Measurements from ENCODE around the gene CXCL8. TPM values are rescaled to one million over a fixed set of nuclear protein-coding genes. Genes with fewer than 3 reads are reported as not detected.

CXCL8 gene
- total RNA-seq, 1 donor, result 5.8 TPM

DNA sequence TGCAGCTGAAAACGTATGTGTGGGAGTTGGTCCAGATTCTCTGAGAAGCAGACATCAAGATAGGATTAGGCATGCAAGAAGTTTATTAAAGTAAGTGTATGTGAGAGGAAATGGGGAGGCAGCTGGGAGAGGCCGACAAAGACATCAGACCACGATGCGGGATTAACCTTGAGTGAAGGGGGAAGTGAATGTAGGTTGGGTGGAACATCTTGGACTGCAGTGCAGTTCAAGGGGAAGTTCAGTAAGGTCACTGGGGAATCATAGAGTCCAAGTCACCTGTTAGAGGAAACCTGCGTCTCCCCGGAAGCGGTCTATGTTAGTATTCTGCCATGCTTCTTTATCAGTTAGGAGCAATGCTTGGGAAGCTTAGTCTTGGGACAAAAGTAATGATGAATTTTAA lies 22.0 kb downstream of the CXCL8 start:
- no peaks in the 10 kb centered on the region for H3K4me1 ChIP-seq (ENCODE audit: insufficient read depth, low read length)
- no peak overlapping the region for H3K4me3 ChIP-seq (ENCODE audit: insufficient read depth, low read length)
- H3K9me3 ChIP-seq (ENCODE audit: low read depth, low read length), result no peaks in the 10 kb centered on the region
- no peak overlapping the region for H3K27ac ChIP-seq (ENCODE audit: low read depth, low read length)
- no peak for DNase-seq (ENCODE audit: insufficient read length, low spot score, missing footprints)
- TF ChIP-seq, protein P1, sequence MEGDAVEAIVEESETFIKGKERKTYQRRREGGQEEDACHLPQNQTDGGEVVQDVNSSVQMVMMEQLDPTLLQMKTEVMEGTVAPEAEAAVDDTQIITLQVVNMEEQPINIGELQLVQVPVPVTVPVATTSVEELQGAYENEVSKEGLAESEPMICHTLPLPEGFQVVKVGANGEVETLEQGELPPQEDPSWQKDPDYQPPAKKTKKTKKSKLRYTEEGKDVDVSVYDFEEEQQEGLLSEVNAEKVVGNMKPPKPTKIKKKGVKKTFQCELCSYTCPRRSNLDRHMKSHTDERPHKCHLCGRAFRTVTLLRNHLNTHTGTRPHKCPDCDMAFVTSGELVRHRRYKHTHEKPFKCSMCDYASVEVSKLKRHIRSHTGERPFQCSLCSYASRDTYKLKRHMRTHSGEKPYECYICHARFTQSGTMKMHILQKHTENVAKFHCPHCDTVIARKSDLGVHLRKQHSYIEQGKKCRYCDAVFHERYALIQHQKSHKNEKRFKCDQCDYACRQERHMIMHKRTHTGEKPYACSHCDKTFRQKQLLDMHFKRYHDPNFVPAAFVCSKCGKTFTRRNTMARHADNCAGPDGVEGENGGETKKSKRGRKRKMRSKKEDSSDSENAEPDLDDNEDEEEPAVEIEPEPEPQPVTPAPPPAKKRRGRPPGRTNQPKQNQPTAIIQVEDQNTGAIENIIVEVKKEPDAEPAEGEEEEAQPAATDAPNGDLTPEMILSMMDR (IDR thresholded peaks at IDR 0.05; ENCODE audit: extremely low read depth, low read depth, low read length), result no peak
- H3K36me3 ChIP-seq (ENCODE audit: insufficient read depth, low read length), result no peaks in the 10 kb centered on the region
- no peaks in the 10 kb centered on the region for H3K27me3 ChIP-seq (ENCODE audit: insufficient read depth, low read length)
- no peaks in the 10 kb centered on the region for H4K20me1 ChIP-seq (ENCODE audit: insufficient read depth, low read length)
- H2AFZ ChIP-seq (ENCODE audit: low read length), result no peak overlapping the region
- H3K4me2 ChIP-seq (ENCODE audit: insufficient read depth, low read length), result no peak overlapping the region
- H3K79me2 ChIP-seq (ENCODE audit: insufficient read depth, low read length), result no peaks in the 10 kb centered on the region

DNA sequence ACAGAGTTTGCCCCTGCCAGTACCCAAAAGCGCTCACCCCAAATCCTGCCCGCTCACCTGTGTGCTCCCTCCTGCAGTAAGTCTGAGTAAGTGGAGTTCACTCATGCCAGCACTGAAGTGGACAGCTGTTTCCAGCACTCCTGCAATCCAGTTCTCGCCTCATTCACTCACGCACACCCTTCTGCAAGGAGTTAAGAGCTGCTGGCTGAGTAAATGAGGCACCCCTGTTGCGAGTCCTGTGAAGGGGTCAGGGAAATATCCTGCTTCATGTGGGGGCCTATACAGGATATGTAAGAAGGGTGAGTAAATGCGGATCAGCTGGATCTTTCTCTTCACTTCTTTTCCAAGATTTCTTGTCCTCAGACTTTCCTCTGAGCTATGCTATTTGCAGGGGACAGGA lies 23.5 kb downstream of the CXCL8 start:
- DNase-seq (ENCODE audit: insufficient read length, low spot score, missing footprints), result no peak
- Histone ChIP-seq H3K27ac (ENCODE audit: low read depth, low read length) (no peak overlapping the region), H3K4me1 (ENCODE audit: insufficient read depth, low read length) (no peaks in the 10 kb centered on the region), H2AFZ (ENCODE audit: low read length) (no peak overlapping the region), H3K9me3 (ENCODE audit: low read depth, low read length) (no peaks in the 10 kb centered on the region), H3K4me3 (ENCODE audit: insufficient read depth, low read length) (no peak overlapping the region), H3K27me3 (ENCODE audit: insufficient read depth, low read length) (no peaks in the 10 kb centered on the region), H3K4me2 (ENCODE audit: insufficient read depth, low read length) (no peak overlapping the region), H3K79me2 (ENCODE audit: insufficient read depth, low read length) (no peaks in the 10 kb centered on the region), H3K36me3 (ENCODE audit: insufficient read depth, low read length) (no peaks in the 10 kb centered on the region), H4K20me1 (ENCODE audit: insufficient read depth, low read length) (no peaks in the 10 kb centered on the region)
- TF ChIP-seq, protein P1 (IDR thresholded peaks at IDR 0.05; ENCODE audit: extremely low read depth, low read depth, low read length), result no peak

DNA sequence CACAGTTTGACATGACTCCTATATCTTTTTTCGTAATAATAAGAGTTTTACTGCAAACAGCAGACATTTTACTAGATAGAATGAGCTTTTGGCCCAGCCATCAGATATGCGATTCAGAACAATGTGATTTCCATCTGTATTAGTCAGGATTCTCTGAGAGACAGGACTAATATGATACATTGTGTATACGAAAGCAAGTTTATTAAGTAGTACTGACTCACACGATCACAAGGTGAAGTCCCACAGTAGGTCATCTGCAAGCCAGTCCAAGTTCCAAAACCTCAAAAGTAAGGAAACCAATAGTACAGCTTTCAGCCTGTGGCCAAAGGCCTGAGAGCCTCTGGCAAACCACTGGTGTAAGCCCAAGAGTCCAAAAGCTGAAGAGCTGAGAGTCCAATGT lies 24.1 kb downstream of the CXCL8 start:
- H4K20me1 ChIP-seq (ENCODE audit: insufficient read depth, low read length), result no peaks in the 10 kb centered on the region
- no peak overlapping the region for H2AFZ ChIP-seq (ENCODE audit: low read length)
- H3K4me3 ChIP-seq (ENCODE audit: insufficient read depth, low read length), result no peak overlapping the region
- H3K27me3 ChIP-seq (ENCODE audit: insufficient read depth, low read length), result no peaks in the 10 kb centered on the region
- DNase-seq (ENCODE audit: insufficient read length, low spot score, missing footprints), result no peak
- no peaks in the 10 kb centered on the region for H3K9me3 ChIP-seq (ENCODE audit: low read depth, low read length)
- TF ChIP-seq, protein P1 (IDR thresholded peaks at IDR 0.05; ENCODE audit: extremely low read depth, low read depth, low read length), result no peak
- no peak overlapping the region for H3K4me2 ChIP-seq (ENCODE audit: insufficient read depth, low read length)
- no peaks in the 10 kb centered on the region for H3K36me3 ChIP-seq (ENCODE audit: insufficient read depth, low read length)
- H3K27ac ChIP-seq (ENCODE audit: low read depth, low read length), result no peak overlapping the region
- no peaks in the 10 kb centered on the region for H3K79me2 ChIP-seq (ENCODE audit: insufficient read depth, low read length)
- H3K4me1 ChIP-seq (ENCODE audit: insufficient read depth, low read length), result no peaks in the 10 kb centered on the region

DNA sequence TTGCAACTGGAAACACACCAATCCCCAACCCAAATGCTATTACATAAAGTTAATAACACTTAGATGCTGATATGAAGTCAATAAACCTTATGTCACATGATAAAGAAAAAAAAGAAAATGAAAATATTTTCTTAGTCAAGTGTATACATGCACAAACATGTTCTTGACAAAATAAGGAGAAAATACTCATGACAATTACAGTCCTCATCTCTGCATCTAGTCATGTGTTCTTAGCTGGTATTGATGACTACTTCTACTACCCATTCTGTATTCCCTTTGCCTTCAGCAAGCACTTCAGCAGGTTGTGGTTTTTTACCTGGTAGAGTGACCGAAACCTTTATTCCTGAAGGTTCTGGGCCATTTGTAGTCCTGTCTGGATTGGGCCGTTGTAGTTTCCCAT lies 24.9 kb downstream of the CXCL8 start:
- TF ChIP-seq, protein P1 (IDR thresholded peaks at IDR 0.05; ENCODE audit: extremely low read depth, low read depth, low read length), result no peak
- H2AFZ ChIP-seq (ENCODE audit: low read length), result no peak overlapping the region
- H3K9me3 ChIP-seq (ENCODE audit: low read depth, low read length), result no peaks in the 10 kb centered on the region
- H4K20me1 ChIP-seq (ENCODE audit: insufficient read depth, low read length), result no peaks in the 10 kb centered on the region
- no peaks in the 10 kb centered on the region for H3K36me3 ChIP-seq (ENCODE audit: insufficient read depth, low read length)
- H3K27ac ChIP-seq (ENCODE audit: low read depth, low read length), result no peak overlapping the region
- no peaks in the 10 kb centered on the region for H3K27me3 ChIP-seq (ENCODE audit: insufficient read depth, low read length)
- no peaks in the 10 kb centered on the region for H3K79me2 ChIP-seq (ENCODE audit: insufficient read depth, low read length)
- H3K4me3 ChIP-seq (ENCODE audit: insufficient read depth, low read length), result no peak overlapping the region
- H3K4me1 ChIP-seq (ENCODE audit: insufficient read depth, low read length), result no peaks in the 10 kb centered on the region
- no peak for DNase-seq (ENCODE audit: insufficient read length, low spot score, missing footprints)
- no peak overlapping the region for H3K4me2 ChIP-seq (ENCODE audit: insufficient read depth, low read length)

All from osteoblast (primary cell).